PC-3 (cell line): ENCODE data around the gene LRP1B.

ENCODE experiments used
- CTCF ChIP-seq: fragments of 300-600 bp; sonication (generic); conservative IDR thresholded peaks from 2 replicates; pipeline ENCODE4 v1.5.1; 2017; ENCODE audit warnings: antibody characterized with exemption, low read depth, mild to moderate bottlenecking, low read length
- EZH2 ChIP-seq: fragments of 300-600 bp; sonication (generic); IDR thresholded peaks from one replicate; pipeline ENCODE4 v1.6.1; 2017; ENCODE audit warnings: antibody characterized with exemption, mild to moderate bottlenecking, low read length; ENCODE audit not compliant: unreplicated experiment
- EZH2phosphoT487 ChIP-seq: fragments of 300-600 bp; sonication (generic); IDR thresholded peaks from 2 replicates; pipeline ENCODE4 v1.6.1; 2018; ENCODE audit warnings: mild to moderate bottlenecking, antibody characterized with exemption, low read length, borderline replicate concordance

GRCh38 chr2:141943918-141944317 is 186.9 kb downstream of the LRP1B start:
- TF ChIP-seq EZH2 (no peak), CTCF (no peak), EZH2phosphoT487 (no peak)
